ENCODE data around the gene USP15. TPM values are rescaled to one million over a fixed set of nuclear protein-coding genes. Genes with fewer than 3 reads are reported as not detected.

The USP15 gene
- total RNA-seq: 20.6 and 45.4 TPM in 2 replicates

GRCh38 chr12:62259993-62260732, at the start of gene USP15:
TSS of gene USP15 (plus strand) at chr12:62260404. CDS start at chr12:62260415, 11 bp downstream.

Other genes starting within 250 kb of the USP15 start
- gene MON2, start 206.4 kb downstream of the USP15 start, total RNA-seq: 25.5 and 29.3 TPM in 2 replicates

Measured in cardiac atrium fibroblast (primary cell).